ENCODE results near the gene SIL1. TPM values are rescaled to one million over a fixed set of nuclear protein-coding genes. Genes with fewer than 3 reads are reported as not detected.
A peak's percentile ranks its signal among the peaks of the same experiment; 100 is the strongest.

The SIL1 gene
- total RNA-seq, 3 donors from 2014 or later (not counting 1 experiment from before 2014, with no cell fraction given): 16.9 to 22.5 (median 22.4) TPM

GRCh38 chr5:138944527-138945322, 253.4 kb downstream of the SIL1 start:
- no peak overlapping the region for H3K4me3 ChIP-seq (ENCODE audit: low read length)
- Mint-ChIP-seq H3K27ac (peak overlapping the region in 1 of 2 donors; percentile 20), H3K9me3 (no peaks in the 10 kb centered on the region), H3K4me3 (no peak overlapping the region), H3K4me1 (peaks cover 0 to 21% of the 10 kb centered on the region in 2 donors), H3K27me3 (ENCODE audit: low read depth in 2 of 2) (no peaks in the 10 kb centered on the region), H3K36me3 (no peaks in the 10 kb centered on the region)
- TF ChIP-seq CTCF (IDR thresholded peaks at IDR 0.05): no peak
- DNase-seq: no peak
- ATAC-seq: no peak
- no peak overlapping the region for H3K27ac ChIP-seq (ENCODE audit: low read length)
- no peaks in the 10 kb centered on the region for H3K27me3 ChIP-seq (ENCODE audit: control insufficient read depth, insufficient read depth, low read length)
- intact Hi-C loops (cut with micrococcal nuclease): no loop called here
- no peaks in the 10 kb centered on the region for H3K9me3 ChIP-seq (ENCODE audit: control insufficient read depth, insufficient read depth, low read length)
- H3K36me3 ChIP-seq (ENCODE audit: control insufficient read depth, insufficient read depth, low read length): peaks cover 3% of the 10 kb centered on the region
- WGBS (ENCODE audit: insufficient coverage): 76% methylated on average over 23 of the region's 23 CpGs
- H3K4me1 ChIP-seq (ENCODE audit: control insufficient read depth, insufficient read depth, low read length): no peaks in the 10 kb centered on the region

DNA sequence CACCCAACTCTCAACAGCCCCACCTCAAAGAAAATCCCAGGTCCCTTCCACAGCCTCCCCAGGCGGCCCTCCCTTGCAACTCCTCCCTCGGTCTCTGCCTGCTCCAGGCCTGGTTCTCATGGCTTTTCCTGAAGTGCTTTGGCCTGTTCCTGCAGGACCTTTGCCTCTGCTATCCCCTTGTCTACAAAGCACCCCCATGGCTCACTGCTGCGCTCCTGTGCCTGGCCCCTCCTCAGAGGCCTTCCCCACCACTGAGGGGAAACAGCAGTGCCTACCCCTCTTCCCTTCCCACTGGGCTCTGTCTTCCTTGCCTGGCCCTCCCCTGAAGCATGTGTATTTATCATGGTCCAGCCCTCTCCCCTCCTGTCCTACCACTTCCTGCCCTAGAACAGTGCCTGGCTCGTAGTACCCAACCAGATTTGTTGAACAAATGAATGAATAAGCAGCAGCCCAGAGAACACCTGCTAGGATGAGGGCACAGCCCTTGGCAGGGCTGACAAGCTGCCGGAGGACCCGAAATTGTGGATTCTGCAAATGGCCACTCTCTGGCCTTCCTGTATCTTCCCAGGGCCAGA, 254.5 kb downstream of the SIL1 start:
- DNase-seq (no peak), ATAC-seq (no peak)
- WGBS (ENCODE audit: insufficient coverage): 84% methylated on average over 6 of the region's 6 CpGs
- H3K4me3 ChIP-seq (ENCODE audit: low read length): no peak overlapping the region
- intact Hi-C loops (cut with micrococcal nuclease): no loop called here
- H3K4me3 Mint-ChIP-seq: no peak overlapping the region
- H3K27ac ChIP-seq (ENCODE audit: low read length): no peak overlapping the region
- TF ChIP-seq CTCF (IDR thresholded peaks at IDR 0.05): no peak
- no peaks in the 10 kb centered on the region for H3K27me3 Mint-ChIP-seq (ENCODE audit: low read depth in 2 of 2)
- H3K9me3 Mint-ChIP-seq: no peaks in the 10 kb centered on the region
- no peaks in the 10 kb centered on the region for H3K27me3 ChIP-seq (ENCODE audit: control insufficient read depth, insufficient read depth, low read length)
- no peaks in the 10 kb centered on the region for H3K36me3 Mint-ChIP-seq
- peaks cover 3% of the 10 kb centered on the region for H3K36me3 ChIP-seq (ENCODE audit: control insufficient read depth, insufficient read depth, low read length)
- no peaks in the 10 kb centered on the region for H3K4me1 ChIP-seq (ENCODE audit: control insufficient read depth, insufficient read depth, low read length)
- H3K4me1 Mint-ChIP-seq: peaks cover 6 to 27% of the 10 kb centered on the region in 2 donors
- no peaks in the 10 kb centered on the region for H3K9me3 ChIP-seq (ENCODE audit: control insufficient read depth, insufficient read depth, low read length)
- H3K27ac Mint-ChIP-seq: no peak overlapping the region

DNA sequence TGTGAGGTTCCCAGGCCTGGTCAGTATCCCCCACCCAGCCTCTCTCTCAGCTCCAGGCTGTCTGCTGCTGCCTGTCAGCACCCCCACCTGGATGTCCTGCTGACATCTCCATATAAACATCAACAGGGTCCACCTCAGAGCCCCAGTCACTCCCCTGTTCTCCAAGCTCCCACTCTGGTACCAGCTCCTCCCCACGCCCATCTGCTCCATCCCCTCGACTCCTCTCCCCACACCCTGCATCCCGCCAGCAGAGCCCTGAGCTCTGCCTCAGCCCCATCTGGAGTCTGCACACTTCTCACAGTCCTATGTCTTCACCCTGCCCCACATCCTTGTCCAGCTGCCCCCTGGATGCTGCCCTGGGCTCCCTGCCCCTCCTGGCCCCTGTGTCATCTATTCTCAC, 255.3 kb downstream of the SIL1 start:
- no peak overlapping the region for H3K4me3 ChIP-seq (ENCODE audit: low read length)
- no peaks in the 10 kb centered on the region for H3K27me3 ChIP-seq (ENCODE audit: control insufficient read depth, insufficient read depth, low read length)
- H3K27ac Mint-ChIP-seq: peak overlapping the region in 1 of 2 donors; percentile 48
- H3K4me3 Mint-ChIP-seq: no peak overlapping the region
- ATAC-seq (no peak), DNase-seq (no peak)
- WGBS (ENCODE audit: insufficient coverage): 96% methylated on average over 3 of the region's 3 CpGs
- H3K27me3 Mint-ChIP-seq (ENCODE audit: low read depth in 2 of 2): no peaks in the 10 kb centered on the region
- no peaks in the 10 kb centered on the region for H3K9me3 ChIP-seq (ENCODE audit: control insufficient read depth, insufficient read depth, low read length)
- H3K9me3 Mint-ChIP-seq: no peaks in the 10 kb centered on the region
- H3K36me3 ChIP-seq (ENCODE audit: control insufficient read depth, insufficient read depth, low read length): peaks cover 3% of the 10 kb centered on the region
- no peaks in the 10 kb centered on the region for H3K36me3 Mint-ChIP-seq
- intact Hi-C loops (cut with micrococcal nuclease): no loop called here
- H3K4me1 Mint-ChIP-seq: peaks cover 12 to 34% of the 10 kb centered on the region in 2 donors
- H3K27ac ChIP-seq (ENCODE audit: low read length): no peak overlapping the region
- TF ChIP-seq CTCF (IDR thresholded peaks at IDR 0.05): no peak
- H3K4me1 ChIP-seq (ENCODE audit: control insufficient read depth, insufficient read depth, low read length): no peaks in the 10 kb centered on the region

Measured in natural killer cell (primary cell).